ENCODE results near the gene RFC1.

RFC1 gene

GRCh38 chr4:39331191-39331590 lies 35.0 kb downstream of the RFC1 start:
- no peak overlapping the region for H4K91ac ChIP-seq (ENCODE audit: low read length)
- DNase-seq, result no peak
- H3K4ac ChIP-seq (ENCODE audit: low read depth in 1 of 2, low read length in 2 of 2), result no peak overlapping the region
- no peak overlapping the region for H3K4me3 ChIP-seq (ENCODE audit: insufficient read depth in 1 of 2, low read depth in 1 of 2, low read length in 2 of 2)
- H2AFZ ChIP-seq (ENCODE audit: low read depth, low read length), result no peak overlapping the region
- no peak overlapping the region for H2BK120ac ChIP-seq (ENCODE audit: low read depth, low read length)
- no peak overlapping the region for H3K14ac ChIP-seq (ENCODE audit: low read length in 2 of 2)
- H3K4me2 ChIP-seq (ENCODE audit: low read length, poor library complexity, severe bottlenecking), result no peak overlapping the region
- H3K9me3 ChIP-seq (ENCODE audit: control insufficient read depth, low read length), result no peaks in the 10 kb centered on the region
- H3K9ac ChIP-seq (ENCODE audit: low read length), result no peak overlapping the region
- peaks cover 16% of the 10 kb centered on the region for H3K79me1 ChIP-seq (replicated peaks; ENCODE audit: low read length, poor library complexity, severe bottlenecking)
- no peak overlapping the region for H2BK12ac ChIP-seq (ENCODE audit: low read length in 2 of 2)
- H3K18ac ChIP-seq (ENCODE audit: low read depth in 1 of 2, low read length in 2 of 2), result no peak overlapping the region
- H2BK5ac ChIP-seq (ENCODE audit: low read depth, low read length, poor library complexity, severe bottlenecking), result no peak overlapping the region
- peak overlapping the region; percentile 14 for H3K27ac ChIP-seq (ENCODE audit: low read length, poor library complexity, severe bottlenecking)
- WGBS, result 100% methylated on average over 1 of the region's 2 CpGs
- H2AK5ac ChIP-seq (ENCODE audit: low read length, severe bottlenecking), result no peak overlapping the region
- H3K36me3 ChIP-seq (ENCODE audit: control insufficient read depth in 1 of 2, insufficient read depth in 2 of 2, low read depth in 1 of 2, low read length in 2 of 2), result peaks cover 0 to 14% of the 10 kb centered on the region in 2 experiments
- no peak overlapping the region for H2BK15ac ChIP-seq (ENCODE audit: low read depth, poor library complexity, severe bottlenecking)
- H3K23ac ChIP-seq (ENCODE audit: low read length in 2 of 2), result no peak overlapping the region
- no peaks in the 10 kb centered on the region for H3K4me1 ChIP-seq (ENCODE audit: control insufficient read depth, insufficient read depth, low read depth, low read length)
- no peaks in the 10 kb centered on the region for H3K27me3 ChIP-seq (ENCODE audit: control insufficient read depth in 1 of 2, insufficient read depth in 1 of 2, low read length in 2 of 2)
- H4K8ac ChIP-seq (ENCODE audit: low read length), result no peak overlapping the region

- H2AFZ ChIP-seq (ENCODE audit: low read depth, low read length), result no peak overlapping the region
- H3K23ac ChIP-seq (ENCODE audit: low read length in 2 of 2), result no peak overlapping the region
- H4K8ac ChIP-seq (ENCODE audit: low read length), result no peak overlapping the region
- H3K4me1 ChIP-seq (ENCODE audit: control insufficient read depth, insufficient read depth, low read depth, low read length), result peaks cover 2% of the 10 kb centered on the region
- no peak overlapping the region for H3K4me3 ChIP-seq (ENCODE audit: insufficient read depth in 1 of 2, low read depth in 1 of 2, low read length in 2 of 2)
- H3K36me3 ChIP-seq (ENCODE audit: control insufficient read depth in 1 of 2, insufficient read depth in 2 of 2, low read depth in 1 of 2, low read length in 2 of 2), result peaks cover 2 to 14% of the 10 kb centered on the region in 2 experiments
- H3K9me3 ChIP-seq (ENCODE audit: control insufficient read depth, low read length), result no peaks in the 10 kb centered on the region
- no peak for DNase-seq
- no peak overlapping the region for H3K4ac ChIP-seq (ENCODE audit: low read depth in 1 of 2, low read length in 2 of 2)
- 95% methylated on average over 1 of the region's 1 CpG for WGBS
- no peak overlapping the region for H3K27ac ChIP-seq (ENCODE audit: low read length, poor library complexity, severe bottlenecking)
- H3K4me2 ChIP-seq (ENCODE audit: low read length, poor library complexity, severe bottlenecking), result no peak overlapping the region
- H3K27me3 ChIP-seq (ENCODE audit: control insufficient read depth in 1 of 2, insufficient read depth in 1 of 2, low read length in 2 of 2), result no peaks in the 10 kb centered on the region
- H3K9ac ChIP-seq (ENCODE audit: low read length), result no peak overlapping the region
- peaks cover 14% of the 10 kb centered on the region for H3K79me1 ChIP-seq (replicated peaks; ENCODE audit: low read length, poor library complexity, severe bottlenecking)
- H2BK5ac ChIP-seq (ENCODE audit: low read depth, low read length, poor library complexity, severe bottlenecking), result no peak overlapping the region
- H3K18ac ChIP-seq (ENCODE audit: low read depth in 1 of 2, low read length in 2 of 2), result no peak overlapping the region
- peak overlapping the region; percentile 73 for H2AK5ac ChIP-seq (ENCODE audit: low read length, severe bottlenecking)
- H3K14ac ChIP-seq (ENCODE audit: low read length in 2 of 2), result no peak overlapping the region
- H2BK120ac ChIP-seq (ENCODE audit: low read depth, low read length), result no peak overlapping the region
- no peak overlapping the region for H4K91ac ChIP-seq (ENCODE audit: low read length)
- no peak overlapping the region for H2BK12ac ChIP-seq (ENCODE audit: low read length in 2 of 2)
- no peak overlapping the region for H2BK15ac ChIP-seq (ENCODE audit: low read depth, poor library complexity, severe bottlenecking)
Observed at GRCh38 chr4:39330353-39330752, 35.8 kb downstream of the RFC1 start.

GRCh38 chr4:39326468-39326977 lies 39.6 kb downstream of the RFC1 start:
- Histone ChIP-seq H2BK120ac (ENCODE audit: low read depth, low read length) (no peak overlapping the region), H3K4me1 (ENCODE audit: control insufficient read depth, insufficient read depth, low read depth, low read length) (peaks cover 4% of the 10 kb centered on the region), H3K9ac (ENCODE audit: low read length) (no peak overlapping the region), H3K14ac (ENCODE audit: low read length in 2 of 2) (no peak overlapping the region), H3K18ac (ENCODE audit: low read depth in 1 of 2, low read length in 2 of 2) (no peak overlapping the region), H4K8ac (ENCODE audit: low read length) (no peak overlapping the region), H2BK5ac (ENCODE audit: low read depth, low read length, poor library complexity, severe bottlenecking) (no peak overlapping the region), H3K36me3 (ENCODE audit: control insufficient read depth in 1 of 2, insufficient read depth in 2 of 2, low read depth in 1 of 2, low read length in 2 of 2) (peaks cover 4 to 19% of the 10 kb centered on the region in 2 experiments), H2AK5ac (ENCODE audit: low read length, severe bottlenecking) (no peak overlapping the region), H3K79me1 (replicated peaks; ENCODE audit: low read length, poor library complexity, severe bottlenecking) (peaks cover 13% of the 10 kb centered on the region), H2BK12ac (ENCODE audit: low read length in 2 of 2) (no peak overlapping the region), H2BK15ac (ENCODE audit: low read depth, poor library complexity, severe bottlenecking) (no peak overlapping the region), H4K91ac (ENCODE audit: low read length) (no peak overlapping the region), H3K23ac (ENCODE audit: low read length in 2 of 2) (no peak overlapping the region), H3K4ac (ENCODE audit: low read depth in 1 of 2, low read length in 2 of 2) (no peak overlapping the region), H3K4me2 (ENCODE audit: low read length, poor library complexity, severe bottlenecking) (no peak overlapping the region), H3K4me3 (ENCODE audit: insufficient read depth in 1 of 2, low read depth in 1 of 2, low read length in 2 of 2) (no peak overlapping the region), H3K27ac (ENCODE audit: low read length, poor library complexity, severe bottlenecking) (no peak overlapping the region), H2AFZ (ENCODE audit: low read depth, low read length) (no peak overlapping the region), H3K27me3 (ENCODE audit: control insufficient read depth in 1 of 2, insufficient read depth in 1 of 2, low read length in 2 of 2) (no peaks in the 10 kb centered on the region), H3K9me3 (ENCODE audit: control insufficient read depth, low read length) (no peaks in the 10 kb centered on the region)
- WGBS, result 86% methylated on average over 1 of the region's 2 CpGs
- no peak for DNase-seq

GRCh38 chr4:39324897-39325613 lies 41.1 kb downstream of the RFC1 start:
- H3K4me2 ChIP-seq (ENCODE audit: low read length, poor library complexity, severe bottlenecking), result no peak overlapping the region
- 95% methylated on average over 4 of the region's 4 CpGs for WGBS
- peaks cover 4 to 19% of the 10 kb centered on the region in 2 experiments for H3K36me3 ChIP-seq (ENCODE audit: control insufficient read depth in 1 of 2, insufficient read depth in 2 of 2, low read depth in 1 of 2, low read length in 2 of 2)
- no peak for DNase-seq
- no peak overlapping the region for H2BK12ac ChIP-seq (ENCODE audit: low read length in 2 of 2)
- no peak overlapping the region for H3K14ac ChIP-seq (ENCODE audit: low read length in 2 of 2)
- no peaks in the 10 kb centered on the region for H3K27me3 ChIP-seq (ENCODE audit: control insufficient read depth in 1 of 2, insufficient read depth in 1 of 2, low read length in 2 of 2)
- H2BK5ac ChIP-seq (ENCODE audit: low read depth, low read length, poor library complexity, severe bottlenecking), result no peak overlapping the region
- no peak overlapping the region for H4K8ac ChIP-seq (ENCODE audit: low read length)
- no peak overlapping the region for H3K9ac ChIP-seq (ENCODE audit: low read length)
- H2BK15ac ChIP-seq (ENCODE audit: low read depth, poor library complexity, severe bottlenecking), result no peak overlapping the region
- H3K18ac ChIP-seq (ENCODE audit: low read depth in 1 of 2, low read length in 2 of 2), result no peak overlapping the region
- H3K27ac ChIP-seq (ENCODE audit: low read length, poor library complexity, severe bottlenecking), result peak overlapping the region; percentile 47
- peaks cover 13% of the 10 kb centered on the region for H3K79me1 ChIP-seq (replicated peaks; ENCODE audit: low read length, poor library complexity, severe bottlenecking)
- no peak overlapping the region for H3K23ac ChIP-seq (ENCODE audit: low read length in 2 of 2)
- H3K4me1 ChIP-seq (ENCODE audit: control insufficient read depth, insufficient read depth, low read depth, low read length), result peaks cover 5% of the 10 kb centered on the region
- H3K9me3 ChIP-seq (ENCODE audit: control insufficient read depth, low read length), result no peaks in the 10 kb centered on the region
- H2AFZ ChIP-seq (ENCODE audit: low read depth, low read length), result no peak overlapping the region
- H3K4ac ChIP-seq (ENCODE audit: low read depth in 1 of 2, low read length in 2 of 2), result no peak overlapping the region
- no peak overlapping the region for H3K4me3 ChIP-seq (ENCODE audit: insufficient read depth in 1 of 2, low read depth in 1 of 2, low read length in 2 of 2)
- H4K91ac ChIP-seq (ENCODE audit: low read length), result no peak overlapping the region
- peak overlapping the region; percentile 27 for H2AK5ac ChIP-seq (ENCODE audit: low read length, severe bottlenecking)
- no peak overlapping the region for H2BK120ac ChIP-seq (ENCODE audit: low read depth, low read length)

Measured in mesenchymal stem cell (in vitro differentiated cells and primary cell).